A549 treated with Hydrocortisone at 1 μM for 4 hours (cell line): ENCODE results near the gene SLC25A33. TPM values are rescaled to one million over a fixed set of nuclear protein-coding genes. Genes with fewer than 3 reads are reported as not detected.

Experiments used
- total RNA-seq: library from RNA; stranded (reverse); fragments of 200-300 nt; extraction: Qiagen RNA extraction; gene quantifications from 5 replicates; pipeline ENCODE4 v1.2.3, GENCODE V29; 2022

SLC25A33 gene, protein sequence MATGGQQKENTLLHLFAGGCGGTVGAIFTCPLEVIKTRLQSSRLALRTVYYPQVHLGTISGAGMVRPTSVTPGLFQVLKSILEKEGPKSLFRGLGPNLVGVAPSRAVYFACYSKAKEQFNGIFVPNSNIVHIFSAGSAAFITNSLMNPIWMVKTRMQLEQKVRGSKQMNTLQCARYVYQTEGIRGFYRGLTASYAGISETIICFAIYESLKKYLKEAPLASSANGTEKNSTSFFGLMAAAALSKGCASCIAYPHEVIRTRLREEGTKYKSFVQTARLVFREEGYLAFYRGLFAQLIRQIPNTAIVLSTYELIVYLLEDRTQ
- total RNA-seq: 2.7 to 3.6 TPM (median 3.4 TPM) in 5 replicates

DNA sequence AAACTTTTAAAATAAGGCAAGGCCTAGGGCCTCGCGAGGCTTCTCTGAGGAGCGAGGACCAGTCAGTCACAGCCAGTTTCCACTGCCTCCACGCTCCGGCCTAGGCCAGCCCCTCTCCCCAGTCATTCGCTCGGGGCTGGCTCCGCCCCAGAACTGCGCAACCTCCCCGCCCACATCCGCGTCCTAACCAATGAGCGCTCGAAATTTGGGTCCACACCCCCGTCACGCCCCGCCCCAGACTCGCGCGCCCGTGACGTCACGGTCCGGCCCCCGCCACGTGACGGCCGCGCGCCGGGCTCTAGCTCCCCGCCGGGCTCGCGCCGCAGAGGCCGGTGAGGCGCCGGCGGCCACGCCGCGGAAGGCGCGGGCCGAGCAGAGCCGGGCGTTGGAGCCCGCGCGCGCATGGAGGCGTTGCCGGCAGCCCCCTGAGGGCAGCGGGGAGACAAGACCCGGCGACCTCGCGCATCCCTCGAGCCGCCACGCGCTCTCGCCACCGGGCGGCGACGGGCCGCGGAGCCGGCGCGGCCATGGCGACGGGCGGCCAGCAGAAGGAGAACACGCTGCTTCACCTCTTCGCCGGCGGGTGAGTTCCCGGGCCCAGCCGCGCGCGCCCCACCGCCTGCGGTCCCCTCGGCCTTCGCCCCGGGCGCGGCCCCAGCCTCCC lies at the start of gene SLC25A33:
Gene SLC25A33 (plus strand): TSS at position 301 of the 664 bp plus-strand sequence. CDS start 227 bp downstream, at position 528.

DNA sequence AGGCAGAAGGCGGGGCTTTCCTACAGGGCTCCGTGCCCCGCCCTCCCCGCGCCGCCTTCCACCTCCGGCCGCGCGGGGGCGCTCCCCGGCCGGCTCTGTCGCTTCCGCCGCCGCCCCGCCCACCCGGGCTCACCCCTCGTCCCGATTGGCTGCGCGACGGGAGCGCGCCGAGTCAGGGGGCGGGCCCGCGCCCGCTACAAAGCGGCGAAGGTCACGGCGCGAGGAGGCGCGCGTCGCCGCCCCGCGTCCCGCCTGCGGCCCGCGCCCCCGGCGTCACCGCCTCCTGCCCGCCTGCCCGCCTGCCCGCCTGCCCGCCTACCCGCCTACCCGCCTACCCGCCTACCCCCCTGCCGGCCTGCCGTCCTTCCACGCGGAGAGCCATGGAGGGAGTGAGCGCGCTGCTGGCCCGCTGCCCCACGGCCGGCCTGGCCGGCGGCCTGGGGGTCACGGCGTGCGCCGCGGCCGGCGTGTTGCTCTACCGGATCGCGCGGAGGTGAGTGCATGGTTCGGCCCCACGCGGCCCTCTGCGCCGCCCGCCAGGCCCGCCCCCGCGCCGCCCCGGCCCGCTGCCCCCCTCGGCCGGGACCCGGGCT lies 49.4 kb downstream of the SLC25A33 start, which contains the start of gene TMEM201:
Gene TMEM201 (plus strand): TSS at position 361 of the 593 bp plus-strand sequence. CDS start 20 bp downstream, at position 381.

Other genes starting within 250 kb of the SLC25A33 start
- gene SPSB1, start 246.6 kb upstream of the SLC25A33 start, total RNA-seq: 29.2 to 35.8 TPM (median 31.3 TPM) in 5 replicates
- 12.3 to 13.7 TPM (median 12.9 TPM) in 5 replicates for gene TMEM201, start 49.4 kb downstream of the SLC25A33 start, total RNA-seq
- gene PIK3CD, start 112.3 kb downstream of the SLC25A33 start, total RNA-seq: 7.3 to 9.4 TPM (median 8.7 TPM) in 5 replicates